ENCODE measurements around the gene GTF2H3. TPM values are rescaled to one million over a fixed set of nuclear protein-coding genes. Genes with fewer than 3 reads are reported as not detected.
"Not testable (repeated sequence)": the region's sequence is repeated elsewhere in the genome, so short reads cannot be mapped to it uniquely, and the experiment has no call there.

The GTF2H3 gene
- 65.8 and 66.1 TPM in 2 replicates for total RNA-seq

DNA sequence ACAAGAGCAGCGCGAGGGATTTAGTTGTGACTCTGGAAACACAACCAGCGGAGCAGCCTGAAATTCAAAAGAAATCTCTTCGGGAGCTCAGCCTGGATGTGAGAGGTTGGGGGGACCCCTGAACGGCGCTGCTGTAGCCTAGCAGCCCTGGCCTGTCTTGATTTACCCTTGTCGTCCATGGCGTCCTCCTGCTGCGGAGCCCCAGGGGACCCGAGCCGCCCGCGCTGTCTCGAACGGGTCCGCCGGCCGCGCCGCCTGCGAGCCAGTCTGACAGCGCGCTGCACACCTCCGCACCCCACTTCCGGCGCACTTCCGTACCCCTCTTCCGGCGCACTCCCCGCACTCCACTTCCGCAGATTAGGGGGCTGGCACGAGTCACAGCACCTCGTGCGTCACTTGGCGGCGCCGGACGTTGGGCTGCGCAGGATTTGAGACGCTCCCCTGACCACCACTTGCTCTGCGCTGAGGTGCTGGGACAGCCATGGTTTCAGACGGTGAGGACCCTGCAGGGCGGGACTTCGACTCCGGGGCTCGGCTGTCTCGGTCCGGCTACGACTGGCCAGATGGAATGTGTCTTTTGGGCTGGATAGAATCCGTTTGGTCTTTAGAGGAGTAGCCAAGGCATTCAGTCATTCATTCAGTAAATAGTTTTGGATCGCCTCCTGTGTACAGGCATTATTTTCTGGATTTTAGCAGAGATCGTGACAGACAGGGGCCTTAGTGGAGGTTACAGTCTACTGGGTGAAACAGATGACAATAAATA is at the start of gene GTF2H3, which contains the start of gene EIF2B1:
TSS of gene GTF2H3 (plus strand) at position 451 of the 763 bp plus-strand sequence. CDS start at position 482, 31 bp downstream.
TSS of gene EIF2B1 (minus strand) at position 308 of the 763 bp plus-strand sequence. CDS start at position 179, 129 bp downstream.
- Mint-ChIP-seq H3K4me3 (peak within 1 kb of the TSS; percentile 98), H3K27me3 (ENCODE audit: insufficient read depth) (no peaks in the 10 kb centered on the region), H3K36me3 (ENCODE audit: low read depth) (peaks cover 27% of the 10 kb centered on the region), H3K4me1 (ENCODE audit: low read depth) (peaks cover 35% of the 10 kb centered on the region), H3K27ac (peak within 1 kb of the TSS; percentile 97), H3K9me3 (no peaks in the 10 kb centered on the region)
- intact Hi-C loops (cut with micrococcal nuclease) = loop anchor here (1.0 to 5.0 kb wide), 8 partner anchors 31 to 339 kb away; partner anchors contain the start of genes ATP6V0A2, CCDC92, DDX55 and DNAH10
- DNase-seq (ENCODE audit: low spot score) = peak; percentile 96

DNA sequence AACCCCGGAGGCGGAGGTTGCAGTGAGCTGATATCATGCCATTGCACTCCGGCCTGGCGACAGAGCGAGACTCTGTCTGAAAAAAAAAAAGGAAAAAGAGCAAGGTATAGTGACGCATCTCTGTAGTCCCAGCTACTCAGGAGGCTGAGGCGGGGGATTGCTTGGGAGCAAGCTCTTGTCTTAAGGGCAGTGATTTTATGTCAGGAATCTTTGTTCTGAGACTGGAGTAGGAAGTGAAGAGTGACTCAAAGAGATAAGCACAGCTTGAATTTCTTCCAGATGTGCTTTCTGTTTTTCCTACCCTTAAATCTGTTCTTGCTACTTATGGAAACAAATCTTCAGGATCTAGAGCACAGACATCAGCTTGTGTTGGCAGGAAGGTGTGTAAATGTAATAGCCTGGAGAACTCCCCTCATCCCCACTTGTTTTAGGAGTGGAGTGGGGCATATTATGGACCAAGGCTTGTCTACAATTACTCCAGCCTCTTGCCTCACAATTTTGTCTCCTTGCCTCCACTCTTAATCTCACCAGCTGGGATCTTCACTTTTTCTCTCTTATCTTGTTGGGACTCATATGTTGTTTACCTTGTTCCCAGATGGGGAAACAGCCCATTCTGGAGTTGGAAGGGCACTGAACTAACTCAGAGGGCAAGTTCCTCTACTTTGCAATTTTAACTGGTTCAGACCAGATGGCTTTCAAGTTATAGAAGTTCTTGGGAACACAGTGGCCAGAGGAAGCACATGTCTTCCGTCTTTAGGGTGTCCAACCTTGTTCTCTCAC is 41.7 kb upstream of the GTF2H3 start:
- Mint-ChIP-seq H3K4me1 (ENCODE audit: low read depth) (peaks cover 50% of the 10 kb centered on the region), H3K36me3 (ENCODE audit: low read depth) (peaks cover 53% of the 10 kb centered on the region), H3K4me3 (no peak overlapping the region), H3K27me3 (ENCODE audit: insufficient read depth) (no peaks in the 10 kb centered on the region), H3K9me3 (no peaks in the 10 kb centered on the region), H3K27ac (peak overlapping the region; percentile 68)
- no peak for DNase-seq (ENCODE audit: low spot score)
- intact Hi-C loops (cut with micrococcal nuclease) = no loop called here

DNA sequence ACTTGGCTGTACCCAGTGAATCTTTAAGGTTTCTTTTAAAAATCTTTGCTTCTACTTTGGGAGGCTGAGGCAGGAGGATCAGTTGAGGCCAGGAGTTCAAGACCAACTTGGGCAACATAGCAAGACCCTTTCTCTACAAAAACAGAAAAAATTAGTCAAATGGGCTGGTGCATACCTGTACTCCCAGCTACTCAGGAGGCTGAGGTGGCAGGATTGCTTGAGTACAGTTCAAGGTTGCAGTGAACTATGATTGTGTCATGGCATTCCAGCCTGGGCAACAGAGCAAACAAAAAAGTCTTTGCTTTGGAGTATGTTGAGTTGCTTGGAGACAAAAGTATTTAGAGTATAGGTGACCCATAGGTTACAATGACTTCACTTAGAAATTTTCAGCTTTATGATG is 37.9 kb upstream of the GTF2H3 start:
- H3K36me3 Mint-ChIP-seq (ENCODE audit: low read depth) = peaks cover 45% of the 10 kb centered on the region
- DNase-seq (ENCODE audit: low spot score) = no peak
- no peak overlapping the region for H3K27ac Mint-ChIP-seq
- no peaks in the 10 kb centered on the region for H3K9me3 Mint-ChIP-seq
- no peak overlapping the region for H3K4me3 Mint-ChIP-seq
- no peaks in the 10 kb centered on the region for H3K27me3 Mint-ChIP-seq (ENCODE audit: insufficient read depth)
- intact Hi-C loops (cut with micrococcal nuclease) = no loop called here
- H3K4me1 Mint-ChIP-seq (ENCODE audit: low read depth) = peaks cover 34% of the 10 kb centered on the region

DNA sequence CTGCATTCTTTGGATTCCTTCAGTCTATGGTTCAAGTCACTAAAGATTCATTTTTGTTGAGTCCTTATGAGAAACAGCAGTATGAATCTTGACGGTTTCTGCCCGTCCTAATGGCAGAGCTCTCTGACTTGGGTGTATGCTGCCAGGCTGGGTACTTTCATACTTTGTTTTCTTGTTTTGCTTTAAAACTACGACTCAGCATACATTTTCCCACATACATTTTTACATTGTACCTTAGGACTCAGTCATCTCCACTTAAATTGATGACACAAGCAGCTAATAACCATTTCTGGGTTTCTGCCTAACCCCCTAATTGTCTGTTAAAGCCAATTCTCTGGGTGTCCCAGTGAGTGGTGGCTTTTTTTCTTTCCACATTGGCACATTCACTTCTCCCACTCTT is 36.5 kb upstream of the GTF2H3 start:
- Mint-ChIP-seq H3K36me3 (ENCODE audit: low read depth) (peaks cover 38% of the 10 kb centered on the region), H3K27ac (no peak overlapping the region), H3K27me3 (ENCODE audit: insufficient read depth) (no peaks in the 10 kb centered on the region)

DNA sequence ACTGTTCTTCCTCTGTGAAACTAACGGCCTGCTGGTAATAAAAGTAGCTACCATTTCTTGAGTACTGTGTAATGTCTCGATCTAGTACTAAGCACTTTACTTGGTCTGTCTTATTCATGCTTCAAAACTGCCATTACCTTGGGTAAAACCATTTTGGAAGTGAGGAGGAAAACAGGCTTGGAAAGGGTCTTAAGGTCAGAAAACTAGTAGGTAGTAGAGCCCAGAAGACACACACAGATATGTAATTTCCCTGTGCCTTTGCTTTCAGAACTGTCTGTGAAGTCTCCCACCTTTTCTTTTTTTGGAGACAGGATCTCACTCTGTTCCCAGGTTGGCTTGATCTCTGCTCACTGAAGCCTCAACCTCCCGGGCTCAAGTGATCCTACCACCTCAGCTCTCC is 35.1 kb upstream of the GTF2H3 start:
- H3K4me3 Mint-ChIP-seq = no peak overlapping the region
- no peaks in the 10 kb centered on the region for H3K27me3 Mint-ChIP-seq (ENCODE audit: insufficient read depth)
- no peak overlapping the region for H3K27ac Mint-ChIP-seq
- no peak for DNase-seq (ENCODE audit: low spot score)
- intact Hi-C loops (cut with micrococcal nuclease) = no loop called here
- H3K4me1 Mint-ChIP-seq (ENCODE audit: low read depth) = peaks cover 29% of the 10 kb centered on the region
- H3K9me3 Mint-ChIP-seq = no peaks in the 10 kb centered on the region
- H3K36me3 Mint-ChIP-seq (ENCODE audit: low read depth) = peaks cover 41% of the 10 kb centered on the region

More for the DNA sequence above, 36.5 kb upstream of the GTF2H3 start:
- DNase-seq (ENCODE audit: low spot score) = no peak
- Mint-ChIP-seq H3K9me3 (no peaks in the 10 kb centered on the region), H3K4me1 (ENCODE audit: low read depth) (peaks cover 26% of the 10 kb centered on the region), H3K4me3 (no peak overlapping the region)
- intact Hi-C loops (cut with micrococcal nuclease) = no loop called here

DNA sequence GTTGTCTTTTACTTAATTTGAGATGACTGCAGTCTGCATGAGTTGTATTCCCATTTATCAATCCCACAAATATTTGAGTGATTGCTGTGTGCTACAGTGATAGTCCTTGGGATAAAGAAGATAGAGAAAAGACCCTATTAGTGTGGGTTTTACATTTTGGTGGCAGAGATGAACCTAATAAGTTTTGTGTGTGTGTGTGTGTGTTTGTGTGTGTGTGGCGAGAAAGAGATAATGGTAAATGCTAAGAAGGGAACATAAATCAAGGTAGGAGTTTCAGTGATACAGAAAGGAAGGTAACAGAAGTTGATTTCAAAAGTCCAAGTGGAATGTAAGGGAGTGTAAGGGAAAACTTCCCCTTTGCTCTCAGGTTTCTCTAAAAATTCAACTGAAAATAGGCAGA is 34.3 kb upstream of the GTF2H3 start:
- no peaks in the 10 kb centered on the region for H3K27me3 Mint-ChIP-seq (ENCODE audit: insufficient read depth)
- intact Hi-C loops (cut with micrococcal nuclease) = no loop called here
- H3K9me3 Mint-ChIP-seq = no peaks in the 10 kb centered on the region
- H3K36me3 Mint-ChIP-seq (ENCODE audit: low read depth) = peaks cover 41% of the 10 kb centered on the region
- peak overlapping the region; percentile 45 for H3K4me3 Mint-ChIP-seq
- H3K27ac Mint-ChIP-seq = peak overlapping the region; percentile 5
- H3K4me1 Mint-ChIP-seq (ENCODE audit: low read depth) = peaks cover 36% of the 10 kb centered on the region
- DNase-seq (ENCODE audit: low spot score) = no peak

DNA sequence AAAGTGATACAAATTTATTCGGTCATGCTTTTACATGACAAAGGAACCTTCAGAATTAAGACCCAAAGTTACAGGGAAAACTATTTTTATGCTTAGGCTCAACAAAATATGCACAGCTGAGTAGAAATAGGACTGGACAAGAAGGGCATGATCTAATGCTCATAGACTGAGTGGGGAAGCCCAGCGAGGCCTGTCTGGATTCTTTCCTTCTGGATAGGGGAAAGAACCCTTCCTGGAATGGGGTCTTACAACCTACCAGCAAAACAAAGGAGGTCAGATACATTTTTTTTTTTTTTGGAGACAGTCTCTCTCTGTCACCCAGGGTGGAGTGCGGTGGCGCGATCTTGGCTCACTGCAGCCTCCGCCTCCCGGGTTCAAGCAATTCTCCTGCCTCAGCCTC is 33.9 kb upstream of the GTF2H3 start:
- H3K4me1 Mint-ChIP-seq (ENCODE audit: low read depth) = peaks cover 38% of the 10 kb centered on the region
- no peak overlapping the region for H3K27ac Mint-ChIP-seq
- DNase-seq (ENCODE audit: low spot score) = no peak
- H3K36me3 Mint-ChIP-seq (ENCODE audit: low read depth) = peaks cover 43% of the 10 kb centered on the region
- intact Hi-C loops (cut with micrococcal nuclease) = loop anchor here (5.0 to 10.0 kb wide), 4 partner anchors 115 to 237 kb away; partner anchors contain the start of genes ATP6V0A2, RILPL2 and SBNO1
- peak overlapping the region; percentile 45 for H3K4me3 Mint-ChIP-seq
- H3K9me3 Mint-ChIP-seq = no peaks in the 10 kb centered on the region
- no peaks in the 10 kb centered on the region for H3K27me3 Mint-ChIP-seq (ENCODE audit: insufficient read depth)

DNA sequence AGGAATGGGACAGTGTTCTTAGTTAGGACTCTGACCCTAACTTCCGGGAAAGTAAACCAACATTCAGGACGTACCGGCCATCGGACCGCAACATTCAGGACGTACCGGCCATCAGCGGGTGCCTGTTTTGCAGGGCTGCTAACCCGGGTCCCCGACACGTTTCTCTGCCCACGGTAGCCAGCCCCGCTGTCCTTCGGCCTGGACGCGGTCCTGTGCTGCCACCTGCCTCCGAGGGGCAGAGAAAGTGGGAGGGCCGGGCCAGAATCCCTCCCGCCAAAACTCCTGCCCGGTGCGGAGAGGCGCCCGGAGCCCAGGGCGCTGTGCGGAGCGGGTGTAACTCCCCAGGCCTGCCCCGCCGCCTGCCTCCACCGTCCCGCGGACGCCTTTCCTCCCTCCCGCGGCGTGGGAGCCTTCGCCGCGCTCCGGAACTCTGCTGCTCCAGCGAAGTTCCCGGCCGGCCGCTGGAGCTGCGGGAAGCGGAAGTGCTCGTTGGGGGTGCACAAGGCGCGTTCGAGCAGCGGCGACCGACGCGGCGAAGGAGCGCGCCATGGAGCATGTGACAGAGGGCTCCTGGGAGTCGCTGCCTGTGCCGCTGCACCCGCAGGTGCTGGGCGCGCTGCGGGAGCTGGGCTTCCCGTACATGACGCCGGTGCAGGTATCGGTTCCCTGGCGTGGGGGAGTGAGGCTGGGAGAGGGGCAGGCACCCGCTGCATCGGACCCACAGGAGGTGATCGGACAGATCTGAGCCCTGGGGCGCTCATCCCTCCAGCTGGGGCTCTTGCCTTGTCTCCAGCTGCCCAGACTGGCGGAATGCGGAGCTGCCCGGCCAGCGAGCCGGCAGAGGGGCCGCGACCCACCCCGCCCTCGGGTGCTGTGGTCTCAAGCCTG is 31.8 kb upstream of the GTF2H3 start, which contains the start of gene DDX55:
TSS of gene DDX55 (plus strand) at position 498 of the 888 bp plus-strand sequence. CDS start at position 548, 50 bp downstream.
- peak within 1 kb of the TSS; percentile 87 for H3K4me3 Mint-ChIP-seq
- peaks cover 36% of the 10 kb centered on the region for H3K4me1 Mint-ChIP-seq (ENCODE audit: low read depth)
- intact Hi-C loops (cut with micrococcal nuclease) = loop anchor here (1.0 to 10.0 kb wide), 7 partner anchors 17 to 240 kb away; partner anchors contain the start of genes ATP6V0A2, EIF2B1, GTF2H3 and RILPL2
- no peaks in the 10 kb centered on the region for H3K9me3 Mint-ChIP-seq
- H3K27ac Mint-ChIP-seq = peak within 1 kb of the TSS; percentile 90
- H3K27me3 Mint-ChIP-seq (ENCODE audit: insufficient read depth) = no peaks in the 10 kb centered on the region
- H3K36me3 Mint-ChIP-seq (ENCODE audit: low read depth) = peaks cover 34% of the 10 kb centered on the region
- DNase-seq (ENCODE audit: low spot score) = peak; percentile 83

DNA sequence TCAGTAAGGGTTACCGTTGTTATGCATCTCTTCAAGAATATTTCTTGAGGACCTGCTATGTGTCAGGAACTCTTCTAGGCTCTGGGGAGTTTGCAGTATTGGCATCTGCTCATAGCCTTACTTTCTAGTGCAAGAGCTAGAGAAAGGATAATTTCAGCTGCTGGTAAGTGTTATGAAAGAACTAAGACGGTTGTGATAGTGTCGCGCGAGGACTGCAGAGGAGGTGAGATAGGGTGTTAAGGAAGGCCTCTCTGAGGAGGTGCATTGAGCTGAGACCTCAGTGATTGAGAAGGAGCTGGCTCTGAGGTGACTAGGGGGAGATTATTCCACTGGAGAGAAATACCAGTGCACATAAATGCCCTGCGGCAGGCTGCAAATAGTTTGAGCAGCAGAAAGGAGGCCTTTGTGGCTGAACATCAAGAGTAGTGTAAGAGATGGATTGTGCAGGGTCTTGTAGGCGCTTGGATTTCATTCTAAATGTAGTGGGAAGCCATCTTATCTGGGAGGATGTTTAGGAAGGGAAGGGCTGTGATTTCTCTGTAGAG is 30.9 kb upstream of the GTF2H3 start:
- Mint-ChIP-seq H3K27ac (peak overlapping the region; percentile 45), H3K27me3 (ENCODE audit: insufficient read depth) (no peaks in the 10 kb centered on the region), H3K9me3 (no peaks in the 10 kb centered on the region), H3K4me3 (peak overlapping the region; percentile 87), H3K36me3 (ENCODE audit: low read depth) (peaks cover 37% of the 10 kb centered on the region), H3K4me1 (ENCODE audit: low read depth) (peaks cover 36% of the 10 kb centered on the region)
- intact Hi-C loops (cut with micrococcal nuclease) = loop anchor here (1.0 to 10.0 kb wide), 6 partner anchors 16 to 240 kb away; partner anchors contain the start of genes ATP6V0A2, EIF2B1, GTF2H3 and RILPL2
- DNase-seq (ENCODE audit: low spot score) = no peak

DNA sequence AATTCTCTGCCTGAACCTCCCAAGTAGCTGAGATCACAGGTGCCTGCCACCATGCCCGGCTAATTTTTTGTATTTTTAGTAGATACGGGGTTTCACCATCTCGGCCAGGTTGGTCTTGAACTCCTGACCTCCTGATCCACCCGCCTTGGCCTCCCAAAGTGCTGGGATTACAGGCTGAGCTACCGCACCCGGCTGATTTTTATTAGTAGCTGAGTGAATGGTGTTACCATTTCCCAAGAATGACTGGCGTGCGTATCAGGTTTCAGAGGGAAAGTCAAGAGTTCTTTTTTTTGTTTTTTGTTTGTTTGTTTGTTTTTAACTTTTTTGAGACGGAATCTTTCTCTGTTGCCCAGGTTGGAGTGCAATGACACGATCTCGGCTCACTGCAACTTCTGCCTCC is 30.1 kb upstream of the GTF2H3 start:
- Mint-ChIP-seq H3K4me3 (peak overlapping the region; percentile 87), H3K4me1 (ENCODE audit: low read depth) (peaks cover 36% of the 10 kb centered on the region), H3K36me3 (ENCODE audit: low read depth) (peaks cover 39% of the 10 kb centered on the region)
- intact Hi-C loops (cut with micrococcal nuclease) = loop anchor here (2.0 to 10.0 kb wide), 5 partner anchors 15 to 241 kb away; partner anchors contain the start of genes ATP6V0A2, RILPL2 and SBNO1
- not testable (repeated sequence) for H3K9me3 Mint-ChIP-seq; DNase-seq (ENCODE audit: low spot score); H3K27ac Mint-ChIP-seq; H3K27me3 Mint-ChIP-seq (ENCODE audit: insufficient read depth)

DNA sequence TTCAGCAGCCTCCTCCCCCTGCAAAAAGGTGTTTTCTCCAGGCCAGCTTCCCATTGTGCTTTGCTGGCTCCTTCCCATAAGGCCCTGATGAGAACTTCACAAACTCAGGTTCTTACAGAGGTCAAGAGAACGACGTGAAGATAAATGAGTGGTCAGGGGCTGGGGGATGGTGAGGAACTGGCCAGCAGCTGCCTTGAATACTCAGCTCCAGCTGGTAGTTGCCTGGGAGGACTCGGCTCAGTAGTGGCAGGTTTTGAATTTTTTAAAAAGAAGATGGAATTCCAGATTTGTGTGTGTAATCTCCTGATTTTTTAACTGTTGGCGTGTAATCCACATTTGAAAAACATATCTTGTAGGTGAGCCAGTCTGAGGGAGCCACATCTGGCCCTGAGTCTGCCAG is 25.9 kb upstream of the GTF2H3 start:
- intact Hi-C loops (cut with micrococcal nuclease) = loop anchor here (10.0 kb wide), 1 partner anchor 107 kb away; the partner anchor contains the start of gene ATP6V0A2
- no peak for DNase-seq (ENCODE audit: low spot score)
- Mint-ChIP-seq H3K4me3 (no peak overlapping the region), H3K27me3 (ENCODE audit: insufficient read depth) (no peaks in the 10 kb centered on the region), H3K27ac (no peak overlapping the region), H3K9me3 (no peaks in the 10 kb centered on the region), H3K36me3 (ENCODE audit: low read depth) (peaks cover 51% of the 10 kb centered on the region), H3K4me1 (ENCODE audit: low read depth) (peaks cover 25% of the 10 kb centered on the region)
